ENCODE measurements around the gene HS1BP3. TPM values are rescaled to one million over a fixed set of nuclear protein-coding genes. Genes with fewer than 3 reads are reported as not detected.

The HS1BP3 gene
- total and polyA plus RNA-seq, 2 of the 13 experiments (the other 11 are each of a cell fraction or from before 2014, with no cell fraction given) = 15.2 to 22.0 TPM

GRCh38 chr2:20584399-20585358, 66.2 kb downstream of the HS1BP3 start (continued):
- TF ChIP-seq UBTF (CRISPR knock-in tag; IDR thresholded peaks at IDR 0.05) = peak; percentile 47
- peak; percentile 49; the same call in 1 of the 2 replicates for TF ChIP-seq ZNF766 (CRISPR knock-in tag; IDR thresholded peaks at IDR 0.05; ENCODE audit: borderline replicate concordance)
- TF ChIP-seq FOSL1 (CRISPR knock-in tag; IDR thresholded peaks at IDR 0.05; ENCODE audit: borderline replicate concordance) = peak; percentile 100
- TF ChIP-seq POLR2A (IDR thresholded peaks at IDR 0.05; ENCODE audit: insufficient read depth in 1 of 2, low read depth in 2 of 2, low read length in 2 of 2) = peak in 1 of 2 experiments; percentile 73; a peak in 1 of 4 replicates
- no peak; the same call in 1 of the 2 replicates for TF ChIP-seq GLMP (CRISPR knock-in tag; IDR thresholded peaks at IDR 0.05; ENCODE audit: borderline replicate concordance)
- no peak for TF ChIP-seq MLLT10 (CRISPR knock-in tag; IDR thresholded peaks at IDR 0.05)
- peak; percentile 80 for TF ChIP-seq U2AF1 (optimal IDR thresholded peaks at IDR 0.05; ENCODE audit: low read depth, low read length)
- TF ChIP-seq MEIS1 (CRISPR knock-in tag; IDR thresholded peaks at IDR 0.05; ENCODE audit: borderline replicate concordance) = 0 out of 2 replicates have a peak, but pooled peaks have one; percentile 23
- TF ChIP-seq THAP8 (CRISPR knock-in tag; IDR thresholded peaks at IDR 0.05; ENCODE audit: borderline replicate concordance) = no peak
- TF ChIP-seq ATM (IDR thresholded peaks at IDR 0.05; ENCODE audit: borderline replicate concordance) = no peak
- TF ChIP-seq ZC3H13 (CRISPR knock-in tag; IDR thresholded peaks at IDR 0.05) = no peak; the same call in 1 of the 2 replicates
- TF ChIP-seq SMAD3 (CRISPR knock-in tag; IDR thresholded peaks at IDR 0.05) = no peak
- TF ChIP-seq SRSF4 (IDR thresholded peaks at IDR 0.05; ENCODE audit: low read depth, low read length, poor library complexity, severe bottlenecking) = no peak
- TF ChIP-seq DNMT1 (CRISPR knock-in tag; IDR thresholded peaks at IDR 0.05) = no peak; the same call in 1 of the 2 replicates
- no peak for TF ChIP-seq ZNF672 (CRISPR knock-in tag; IDR thresholded peaks at IDR 0.05)
- TF ChIP-seq ERF (CRISPR knock-in tag; IDR thresholded peaks at IDR 0.05) = peak; percentile 83; the same call in 1 of the 2 replicates
- TF ChIP-seq MYPOP (CRISPR knock-in tag; IDR thresholded peaks at IDR 0.05) = peak; percentile 72; the same call in 1 of the 2 replicates
- no peak; the same call in 1 of the 2 replicates for TF ChIP-seq ZNF569 (CRISPR knock-in tag; IDR thresholded peaks at IDR 0.05; ENCODE audit: borderline replicate concordance)
- no peak for TF ChIP-seq TRIM22 (IDR thresholded peaks at IDR 0.05)
- peak; percentile 61; the same call in 1 of the 2 replicates for TF ChIP-seq ZBTB3 (CRISPR knock-in tag; IDR thresholded peaks at IDR 0.05; ENCODE audit: borderline replicate concordance, low read depth)
- 0 out of 2 replicates have a peak, but pooled peaks have one; percentile 58 for TF ChIP-seq ZNF414 (CRISPR knock-in tag; IDR thresholded peaks at IDR 0.05)

Data from HepG2 (cell line).